Calu3 (cell line): ENCODE measurements around the gene UPF2. TPM values are rescaled to one million over a fixed set of nuclear protein-coding genes. Genes with fewer than 3 reads are reported as not detected.

ENCODE experiments used
- BruUV-seq: library from RNA; stranded (reverse); fragments of 400-500 nt; replicated peaks from 2 replicates; lab custom pipeline; 2021; lab: Mats Ljungman, UMichigan
- CTCF ChIA-PET: fragments of 300-600 bp; sonication (Branson Sonifier 250); formaldehyde crosslinking; loops from one replicate; lab custom pipeline; 2022; ENCODE audit warnings: antibody characterized with exemption; lab: Charles Lee
- DNase-seq: peaks from one replicate; pipeline ENCODE4 v3.0.0; 2022
- H3K27ac Mint-ChIP-seq: one replicate; pipeline ENCODE4 v1.8.0; 2022; ENCODE audit warnings: mixed read lengths; ENCODE audit not compliant: unreplicated experiment
- H3K27me3 Mint-ChIP-seq: one replicate; pipeline ENCODE4 v1.8.0; 2022; ENCODE audit warnings: mixed read lengths; ENCODE audit not compliant: unreplicated experiment
- H3K36me3 Mint-ChIP-seq: one replicate; pipeline ENCODE4 v1.8.0; 2022; ENCODE audit warnings: mild to moderate bottlenecking, moderate library complexity, mixed read lengths; ENCODE audit not compliant: insufficient read depth, unreplicated experiment
- H3K4me1 Mint-ChIP-seq: one replicate; pipeline ENCODE4 v1.8.0; 2022; ENCODE audit warnings: mild to moderate bottlenecking, low read depth, mixed read lengths; ENCODE audit not compliant: unreplicated experiment
- H3K4me3 Mint-ChIP-seq: one replicate; pipeline ENCODE4 v1.8.0; 2022; ENCODE audit warnings: mild to moderate bottlenecking, low read depth, moderate library complexity, mixed read lengths; ENCODE audit not compliant: unreplicated experiment
- H3K9me3 Mint-ChIP-seq: one replicate; pipeline ENCODE4 v1.8.0; 2022; ENCODE audit warnings: low read depth, mixed read lengths; ENCODE audit not compliant: unreplicated experiment
- intact Hi-C: fragments of 100-400 bp; cut with micrococcal nuclease; formaldehyde crosslinking; loops from one replicate; pipeline ENCODE4 v1.10.0; 2022; ENCODE audit not compliant: unreplicated experiment
- total RNA-seq: library from RNA; stranded (reverse); gene quantifications from 2 replicates; pipeline ENCODE4 v1.2.3, GENCODE V29; 2022
- TF ChIP-seq, protein P1 (sequence below): fragments of 200-600 bp; IDR thresholded peaks from one replicate; pipeline ENCODE4 v1.8.0; 2022; ENCODE audit warnings: antibody characterized with exemption; ENCODE audit not compliant: unreplicated experiment

UPF2 gene
- total RNA-seq, 1 experiment from 2014 or later, result 33.7 TPM

DNA sequence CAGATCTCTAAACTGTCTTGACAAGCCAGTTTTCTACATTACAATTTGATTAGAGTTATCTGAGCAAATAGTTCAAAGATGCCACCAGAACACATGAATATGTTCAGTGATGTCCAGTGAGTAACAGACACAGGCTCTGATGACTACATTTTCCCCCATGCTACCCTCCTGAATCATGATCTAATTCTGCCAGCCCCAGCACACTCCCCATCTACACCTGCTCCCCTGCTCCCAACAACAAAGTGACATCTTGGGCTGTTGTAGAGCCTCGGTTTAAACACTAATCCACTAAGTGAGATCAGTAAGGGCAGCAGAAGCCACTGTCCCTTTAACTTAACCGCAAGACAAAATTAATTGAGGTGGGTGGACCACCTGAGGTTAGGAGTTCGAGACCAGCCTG lies 114.9 kb downstream of the UPF2 start:
- DNase-seq, result no peak
- H3K9me3 Mint-ChIP-seq, result no peaks in the 10 kb centered on the region
- no TSS peak for BruUV-seq
- CTCF ChIA-PET, result no interaction called here
- TF ChIP-seq, protein P1, sequence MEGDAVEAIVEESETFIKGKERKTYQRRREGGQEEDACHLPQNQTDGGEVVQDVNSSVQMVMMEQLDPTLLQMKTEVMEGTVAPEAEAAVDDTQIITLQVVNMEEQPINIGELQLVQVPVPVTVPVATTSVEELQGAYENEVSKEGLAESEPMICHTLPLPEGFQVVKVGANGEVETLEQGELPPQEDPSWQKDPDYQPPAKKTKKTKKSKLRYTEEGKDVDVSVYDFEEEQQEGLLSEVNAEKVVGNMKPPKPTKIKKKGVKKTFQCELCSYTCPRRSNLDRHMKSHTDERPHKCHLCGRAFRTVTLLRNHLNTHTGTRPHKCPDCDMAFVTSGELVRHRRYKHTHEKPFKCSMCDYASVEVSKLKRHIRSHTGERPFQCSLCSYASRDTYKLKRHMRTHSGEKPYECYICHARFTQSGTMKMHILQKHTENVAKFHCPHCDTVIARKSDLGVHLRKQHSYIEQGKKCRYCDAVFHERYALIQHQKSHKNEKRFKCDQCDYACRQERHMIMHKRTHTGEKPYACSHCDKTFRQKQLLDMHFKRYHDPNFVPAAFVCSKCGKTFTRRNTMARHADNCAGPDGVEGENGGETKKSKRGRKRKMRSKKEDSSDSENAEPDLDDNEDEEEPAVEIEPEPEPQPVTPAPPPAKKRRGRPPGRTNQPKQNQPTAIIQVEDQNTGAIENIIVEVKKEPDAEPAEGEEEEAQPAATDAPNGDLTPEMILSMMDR, result no peak
- no peaks in the 10 kb centered on the region for H3K4me1 Mint-ChIP-seq
- intact Hi-C loops, result no loop called here
- peaks cover 23% of the 10 kb centered on the region for H3K36me3 Mint-ChIP-seq
- no peaks in the 10 kb centered on the region for H3K27me3 Mint-ChIP-seq
- no peak overlapping the region for H3K4me3 Mint-ChIP-seq
- H3K27ac Mint-ChIP-seq, result no peak overlapping the region

DNA sequence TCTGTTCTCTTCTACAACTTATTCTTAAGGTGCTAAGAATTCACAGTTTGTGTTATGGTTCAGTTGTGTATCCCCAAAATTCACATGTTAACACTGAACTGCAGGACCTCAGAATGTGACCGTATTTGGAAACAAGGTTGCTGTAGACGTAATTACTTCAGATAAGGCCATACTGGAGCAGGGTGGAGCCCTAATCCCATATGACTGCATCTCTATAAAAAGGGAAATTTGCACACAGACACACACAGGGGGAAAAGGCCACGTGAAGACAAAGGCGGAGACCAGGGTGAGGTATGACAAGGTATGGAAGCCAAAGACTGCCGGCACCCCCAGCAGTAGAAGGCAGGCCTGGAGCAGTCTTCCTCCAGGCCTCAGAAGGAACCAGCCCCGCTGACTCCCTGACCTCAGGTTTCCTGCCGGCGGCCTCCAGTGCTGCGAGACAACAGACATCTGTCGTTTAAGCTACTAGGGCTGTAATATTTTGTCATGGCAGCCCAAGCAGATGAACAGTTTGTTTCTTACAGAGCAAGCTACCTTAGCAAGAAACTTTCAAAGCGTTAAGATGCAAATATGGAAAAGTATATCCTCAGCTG lies 120.7 kb downstream of the UPF2 start:
- Mint-ChIP-seq H3K27ac (no peak overlapping the region), H3K9me3 (no peaks in the 10 kb centered on the region), H3K27me3 (no peaks in the 10 kb centered on the region), H3K4me1 (no peaks in the 10 kb centered on the region), H3K36me3 (peaks cover 26% of the 10 kb centered on the region), H3K4me3 (no peak overlapping the region)
- CTCF ChIA-PET, result no interaction called here
- no TSS peak for BruUV-seq
- no peak for DNase-seq
- TF ChIP-seq, protein P1, result no peak
- intact Hi-C loops, result no loop called here

DNA sequence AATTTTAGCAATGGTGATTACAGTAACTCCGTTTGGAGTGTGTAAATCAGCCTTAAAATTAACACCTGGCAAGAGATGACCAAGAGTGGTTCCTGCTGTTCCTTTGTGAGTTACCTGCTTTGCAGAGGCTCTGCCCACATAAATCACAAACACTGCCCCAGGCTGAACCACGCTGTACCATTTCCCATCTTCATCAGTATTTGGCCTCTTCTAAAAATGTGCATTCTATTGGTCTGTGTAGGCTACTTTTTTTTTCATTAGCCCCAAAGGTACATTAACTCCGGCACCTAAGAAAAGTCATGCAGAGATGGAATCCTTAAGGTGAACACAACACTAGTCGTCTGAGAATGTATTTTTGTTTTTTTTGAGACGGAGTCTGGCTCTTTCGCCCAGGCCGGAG lies 123.3 kb downstream of the UPF2 start:
- no peak overlapping the region for H3K4me3 Mint-ChIP-seq
- no peaks in the 10 kb centered on the region for H3K9me3 Mint-ChIP-seq
- CTCF ChIA-PET, result no interaction called here
- no peaks in the 10 kb centered on the region for H3K4me1 Mint-ChIP-seq
- no peaks in the 10 kb centered on the region for H3K27me3 Mint-ChIP-seq
- H3K36me3 Mint-ChIP-seq, result peaks cover 14% of the 10 kb centered on the region
- intact Hi-C loops, result no loop called here
- H3K27ac Mint-ChIP-seq, result no peak overlapping the region
- BruUV-seq, result no TSS peak
- TF ChIP-seq, protein P1, result no peak
- no peak for DNase-seq

DNA sequence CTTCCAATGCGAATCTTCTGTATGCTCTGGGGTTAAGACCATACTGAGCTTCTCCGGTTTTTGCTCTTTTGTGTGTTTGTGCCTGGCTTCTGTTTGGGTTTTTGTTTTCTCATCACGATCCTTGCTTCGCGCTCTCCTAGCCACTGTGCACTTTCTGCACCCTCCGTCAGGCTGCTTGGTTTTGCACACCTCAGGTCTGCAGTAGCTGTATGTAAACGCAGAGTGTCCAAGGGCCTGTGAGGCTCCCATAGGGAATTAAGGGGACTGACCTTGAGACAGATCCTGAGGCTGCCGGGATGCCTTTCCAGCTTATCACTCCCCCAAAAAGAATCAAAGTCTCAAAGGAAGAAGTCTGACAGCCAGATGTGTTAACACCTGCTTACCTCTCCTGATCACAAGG lies 124.2 kb downstream of the UPF2 start:
- H3K36me3 Mint-ChIP-seq, result peaks cover 14% of the 10 kb centered on the region
- H3K4me1 Mint-ChIP-seq, result no peaks in the 10 kb centered on the region
- intact Hi-C loops, result no loop called here
- H3K27ac Mint-ChIP-seq, result no peak overlapping the region
- no peak for DNase-seq
- BruUV-seq, result no TSS peak
- H3K4me3 Mint-ChIP-seq, result no peak overlapping the region
- CTCF ChIA-PET, result interaction anchor here (1.0 kb wide), 1 partner anchor 9 kb away, joined by 3 read pairs; no protein-coding TSS in a partner anchor
- no peaks in the 10 kb centered on the region for H3K9me3 Mint-ChIP-seq
- no peaks in the 10 kb centered on the region for H3K27me3 Mint-ChIP-seq
- TF ChIP-seq, protein P1, result no peak
